Breast epithelium (tissue), 4 donors: ENCODE data around the gene GPSM3. TPM values are rescaled to one million over a fixed set of nuclear protein-coding genes. Genes with fewer than 3 reads are reported as not detected.
A peak's percentile ranks its signal among the peaks of the same experiment; 100 is the strongest.

Source experiments
- DNase-seq, 2 donors: peaks; one replicate each; pipeline ENCODE4 v3.0.0-alpha.2; 2019; ENCODE audit warnings: low spot score in 2 of 2
- H3K27ac ChIP-seq, 2 donors: fragments of 200-600 bp; sonication (generic) in 1 of 2; one replicate each; pipeline ENCODE4 v1.5.1; 2016 to 2019; ENCODE audit warnings: mild to moderate bottlenecking in 1 of 2
- H3K27me3 ChIP-seq, 2 donors: fragments of 200-600 bp; sonication (generic) in 1 of 2; one replicate each; pipeline versions ENCODE4 v1.5.1 to v1.6.0; 2017 to 2019; ENCODE audit warnings: control low read depth in 1 of 2, mild to moderate bottlenecking in 1 of 2
- H3K36me3 ChIP-seq: fragments of 200-600 bp; one replicate; pipeline ENCODE4 v1.5.1; 2019
- H3K4me1 ChIP-seq, 2 donors: fragments of 200-600 bp; sonication (generic); one replicate each; pipeline ENCODE4 v1.5.1; 2016 to 2019; ENCODE audit warnings: control low read depth in 1 of 2
- H3K4me3 ChIP-seq, 3 donors: fragments of 200-600 bp; sonication (generic); 1 replicate in 2 of 3; 2 replicates in 1 of 3; pipeline ENCODE4 v1.5.1; 2016 to 2019; ENCODE audit warnings: mild to moderate bottlenecking in 3 of 3, moderate library complexity in 2 of 3
- H3K9me3 ChIP-seq, 2 donors: fragments of 200-600 bp; sonication (generic) in 1 of 2; one replicate each; pipeline ENCODE4 v1.5.1; 2016 to 2019; ENCODE audit warnings: control low read depth in 1 of 2
- POLR2A ChIP-seq: fragments of 450-650 bp; IDR thresholded peaks from one replicate; pipeline ENCODE4 v1.6.1; 2016; ENCODE audit warnings: antibody characterized with exemption, mild to moderate bottlenecking, moderate library complexity
- POLR2AphosphoS5 ChIP-seq, 3 donors: sonication (generic); formaldehyde crosslinking; IDR thresholded peaks; one replicate each; pipeline ENCODE4 v1.6.1; 2017; ENCODE audit warnings: antibody characterized with exemption in 3 of 3
- intact Hi-C: fragments of 100-400 bp; cut with DNase I; formaldehyde crosslinking; loops from one replicate; pipeline ENCODE4 v1.15.1; 2023; ENCODE audit warnings: low total_unique reads
- total RNA-seq, 3 donors: library from RNA; depleted of rRNA; stranded (reverse); fragments of >200 nt; gene quantifications; one replicate each; pipeline ENCODE4 v1.1.0, GENCODE V29; 2016
- TF ChIP-seq, protein P1 (sequence below), 3 donors: fragments of 450-650 bp; IDR thresholded peaks; one replicate each; pipeline ENCODE4 v1.5.1; 2016 to 2017; ENCODE audit warnings: antibody characterized with exemption in 3 of 3, mild to moderate bottlenecking in 3 of 3, moderate library complexity in 3 of 3

Gene GPSM3
- total RNA-seq, 3 donors from 2014 or later = 8.2 to 18.2 (median 11.3) TPM

DNA sequence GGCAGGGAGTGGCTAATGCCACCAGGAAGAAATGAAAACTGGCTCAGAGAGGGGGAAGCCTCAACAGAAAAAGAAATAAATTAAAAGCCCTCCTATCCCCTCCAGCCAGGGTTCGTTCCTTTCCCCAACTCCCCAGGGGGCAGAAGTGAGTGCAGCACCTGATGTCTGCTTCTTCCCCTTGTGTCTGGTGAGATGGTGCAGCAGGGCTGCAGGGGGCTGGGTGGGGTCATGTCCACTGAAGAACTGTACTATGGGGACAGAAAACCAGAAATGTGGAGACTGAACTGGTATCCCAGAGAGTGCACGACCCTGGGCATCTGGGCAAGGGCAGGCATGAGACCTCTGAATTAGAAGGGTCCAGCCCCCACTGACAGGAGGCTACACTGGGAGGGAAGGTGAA is 24.1 kb downstream of the GPSM3 start:
- H3K27ac ChIP-seq = peak overlapping the region in 1 of 2 donors; percentile 12

DNA sequence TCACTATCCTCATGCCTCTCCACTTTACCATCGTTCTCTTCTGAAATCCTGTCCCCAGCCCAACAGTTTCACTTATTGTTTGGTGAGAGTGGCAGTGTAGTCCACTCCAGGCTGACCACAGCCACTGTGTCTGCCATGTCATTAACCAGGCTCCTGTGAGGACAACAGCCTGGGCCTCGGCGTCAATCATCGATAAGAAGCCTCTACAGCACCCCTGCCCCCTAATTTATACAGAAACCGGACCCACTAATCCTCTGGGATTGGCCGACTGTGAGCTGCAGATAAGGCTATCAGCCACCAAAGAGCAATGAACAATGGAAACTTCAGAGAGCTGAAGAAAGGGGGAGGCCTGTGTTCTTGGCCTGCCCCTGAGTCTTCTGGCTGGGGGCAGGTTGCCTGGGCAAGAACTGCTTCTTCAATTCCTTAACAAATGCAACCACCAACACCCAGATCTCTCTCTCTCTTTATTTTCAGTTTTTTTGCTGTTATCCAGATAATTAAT is 24.6 kb downstream of the GPSM3 start:
- no peaks in the 10 kb centered on the region for H3K9me3 ChIP-seq
- intact Hi-C loops = loop anchor here (5.0 kb wide), 1 partner anchor 1399 kb away; no protein-coding TSS in a partner anchor
- peak overlapping the region; percentile 18 to 38 for H3K27ac ChIP-seq
- no peak for DNase-seq
- no peak overlapping the region for H3K4me3 ChIP-seq
- TF ChIP-seq, protein P1, sequence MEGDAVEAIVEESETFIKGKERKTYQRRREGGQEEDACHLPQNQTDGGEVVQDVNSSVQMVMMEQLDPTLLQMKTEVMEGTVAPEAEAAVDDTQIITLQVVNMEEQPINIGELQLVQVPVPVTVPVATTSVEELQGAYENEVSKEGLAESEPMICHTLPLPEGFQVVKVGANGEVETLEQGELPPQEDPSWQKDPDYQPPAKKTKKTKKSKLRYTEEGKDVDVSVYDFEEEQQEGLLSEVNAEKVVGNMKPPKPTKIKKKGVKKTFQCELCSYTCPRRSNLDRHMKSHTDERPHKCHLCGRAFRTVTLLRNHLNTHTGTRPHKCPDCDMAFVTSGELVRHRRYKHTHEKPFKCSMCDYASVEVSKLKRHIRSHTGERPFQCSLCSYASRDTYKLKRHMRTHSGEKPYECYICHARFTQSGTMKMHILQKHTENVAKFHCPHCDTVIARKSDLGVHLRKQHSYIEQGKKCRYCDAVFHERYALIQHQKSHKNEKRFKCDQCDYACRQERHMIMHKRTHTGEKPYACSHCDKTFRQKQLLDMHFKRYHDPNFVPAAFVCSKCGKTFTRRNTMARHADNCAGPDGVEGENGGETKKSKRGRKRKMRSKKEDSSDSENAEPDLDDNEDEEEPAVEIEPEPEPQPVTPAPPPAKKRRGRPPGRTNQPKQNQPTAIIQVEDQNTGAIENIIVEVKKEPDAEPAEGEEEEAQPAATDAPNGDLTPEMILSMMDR (IDR thresholded peaks at IDR 0.05) = no peak
- TF ChIP-seq POLR2A (no peak), POLR2AphosphoS5 (IDR thresholded peaks at IDR 0.05) (no peak)
- H3K36me3 ChIP-seq = no peaks in the 10 kb centered on the region
- no peaks in the 10 kb centered on the region for H3K4me1 ChIP-seq
- H3K27me3 ChIP-seq = no peaks in the 10 kb centered on the region

More for the DNA sequence above, 24.1 kb downstream of the GPSM3 start:
- Histone ChIP-seq H3K9me3 (no peaks in the 10 kb centered on the region), H3K4me3 (no peak overlapping the region), H3K36me3 (no peaks in the 10 kb centered on the region), H3K27me3 (no peaks in the 10 kb centered on the region), H3K4me1 (peaks cover 0 to 3% of the 10 kb centered on the region in 2 donors)
- TF ChIP-seq, protein P1 (IDR thresholded peaks at IDR 0.05) = no peak
- no peak for TF ChIP-seq POLR2AphosphoS5 (IDR thresholded peaks at IDR 0.05)
- TF ChIP-seq POLR2A = no peak
- no peak for DNase-seq
- intact Hi-C loops = loop anchor here (5.0 kb wide), 1 partner anchor 1399 kb away; no protein-coding TSS in a partner anchor

DNA sequence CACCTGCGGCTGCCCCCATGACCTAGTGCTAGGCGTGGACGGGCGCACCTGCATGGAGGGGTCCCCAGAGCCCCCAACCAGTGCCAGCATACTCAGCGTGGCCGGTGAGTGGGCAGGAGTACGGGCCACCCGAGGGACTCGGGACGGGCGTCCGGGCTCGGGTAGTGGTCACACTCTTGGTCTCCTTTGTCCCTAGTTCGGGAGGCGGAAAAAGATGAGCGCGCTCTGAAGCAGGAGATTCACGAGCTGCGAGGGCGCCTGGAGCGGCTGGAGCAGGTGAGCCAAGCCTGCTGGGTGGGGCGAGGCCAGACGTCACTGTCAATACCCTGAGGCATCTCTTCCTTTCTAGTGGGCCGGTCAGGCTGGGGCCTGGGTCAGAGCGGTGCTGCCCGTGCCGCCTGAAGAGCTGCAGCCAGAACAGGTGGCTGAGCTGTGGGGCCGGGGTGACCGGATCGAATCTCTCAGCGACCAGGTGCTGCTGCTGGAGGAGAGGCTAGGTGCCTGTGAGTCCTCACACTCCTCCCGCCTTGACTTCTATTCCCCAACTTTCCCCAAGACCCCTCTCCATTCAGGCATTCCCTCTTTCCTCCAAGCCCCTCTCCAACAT is 25.2 kb downstream of the GPSM3 start:
- Histone ChIP-seq H3K4me1 (no peaks in the 10 kb centered on the region), H3K36me3 (no peaks in the 10 kb centered on the region), H3K4me3 (no peak overlapping the region), H3K27me3 (no peaks in the 10 kb centered on the region), H3K9me3 (no peaks in the 10 kb centered on the region), H3K27ac (peak overlapping the region; percentile 18 to 38)
- TF ChIP-seq POLR2A = no peak
- TF ChIP-seq, protein P1 (IDR thresholded peaks at IDR 0.05) = no peak
- TF ChIP-seq POLR2AphosphoS5 (IDR thresholded peaks at IDR 0.05) = no peak
- DNase-seq = no peak
- intact Hi-C loops = loop anchor here (5.0 kb wide), 1 partner anchor 1400 kb away; no protein-coding TSS in a partner anchor

DNA sequence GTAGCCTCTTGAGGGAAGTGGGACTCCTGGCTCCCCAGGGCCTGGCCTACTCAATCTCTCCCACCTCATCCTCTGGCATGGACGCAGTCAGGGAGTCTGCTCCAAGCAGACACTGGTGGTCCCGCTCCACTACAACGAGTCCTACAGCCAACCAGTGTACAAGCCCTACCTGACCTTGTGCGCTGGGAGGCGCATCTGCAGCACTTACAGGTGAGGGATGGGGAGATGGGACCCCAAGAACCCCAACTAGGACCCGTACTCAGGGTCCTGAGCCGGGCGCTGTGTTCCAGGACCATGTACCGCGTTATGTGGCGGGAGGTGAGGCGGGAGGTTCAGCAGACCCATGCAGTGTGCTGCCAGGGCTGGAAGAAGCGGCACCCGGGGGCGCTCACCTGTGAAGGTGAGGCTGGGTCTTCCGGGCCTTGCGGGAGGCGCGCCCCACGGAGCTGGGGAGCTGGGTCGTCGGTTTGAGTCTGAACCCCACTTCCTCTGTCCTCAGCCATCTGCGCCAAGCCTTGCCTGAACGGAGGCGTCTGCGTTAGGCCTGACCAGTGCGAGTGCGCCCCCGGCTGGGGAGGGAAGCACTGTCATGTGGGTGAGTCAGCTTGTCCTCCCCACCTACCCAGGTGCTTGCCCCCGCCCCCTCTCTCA is 25.9 kb downstream of the GPSM3 start:
- TF ChIP-seq POLR2A (no peak), POLR2AphosphoS5 (IDR thresholded peaks at IDR 0.05) (no peak)
- TF ChIP-seq, protein P1 (IDR thresholded peaks at IDR 0.05) = no peak
- peak overlapping the region; percentile 18 to 38 for H3K27ac ChIP-seq
- H3K4me3 ChIP-seq = no peak overlapping the region
- no peaks in the 10 kb centered on the region for H3K27me3 ChIP-seq
- no peaks in the 10 kb centered on the region for H3K4me1 ChIP-seq
- no peaks in the 10 kb centered on the region for H3K36me3 ChIP-seq
- DNase-seq = no peak
- intact Hi-C loops = loop anchor here (5.0 kb wide), 1 partner anchor 1401 kb away; no protein-coding TSS in a partner anchor
- H3K9me3 ChIP-seq = no peaks in the 10 kb centered on the region

DNA sequence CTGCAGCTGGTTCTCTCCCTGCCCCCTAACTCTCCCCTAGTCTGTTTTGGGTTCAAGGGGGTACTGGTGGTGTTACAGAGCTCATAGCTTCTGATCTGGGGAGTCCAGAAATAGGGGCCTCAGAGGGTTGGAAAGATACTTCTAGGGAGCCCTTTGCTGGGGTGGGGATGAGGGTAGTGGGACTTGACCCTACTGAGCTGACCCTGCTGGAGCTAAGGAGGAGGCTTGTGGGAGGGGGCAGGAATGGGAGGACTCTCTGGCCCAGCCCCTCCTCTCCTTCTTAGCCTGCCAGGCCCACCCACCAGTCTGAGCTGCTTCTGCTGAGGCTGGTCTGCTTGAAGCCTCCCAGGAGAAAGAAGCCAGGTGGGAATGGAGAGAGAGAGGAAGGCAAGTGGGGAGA is 28.1 kb downstream of the GPSM3 start, which contains the start of gene EGFL8:
EGFL8 (plus strand) TSS at position 301 of the 400 bp plus-strand sequence. CDS start 1,571 bp downstream, outside the sequence.
- Histone ChIP-seq H3K9me3 (no peaks in the 10 kb centered on the region), H3K27me3 (no peaks in the 10 kb centered on the region), H3K36me3 (no peaks in the 10 kb centered on the region), H3K27ac (peak within 1 kb of the TSS; percentile 2 to 61), H3K4me3 (no peak within 1 kb of the TSS), H3K4me1 (no peaks in the 10 kb centered on the region)
- intact Hi-C loops = no loop called here
- TF ChIP-seq POLR2A (no peak), POLR2AphosphoS5 (IDR thresholded peaks at IDR 0.05) (no peak)
- TF ChIP-seq, protein P1 (IDR thresholded peaks at IDR 0.05) = no peak
- no peak for DNase-seq
